Endothelial cell (in vitro differentiated cells): ENCODE measurements around the gene RHAG. TPM values are rescaled to one million over a fixed set of nuclear protein-coding genes. Genes with fewer than 3 reads are reported as not detected.
"Not testable (repeated sequence)": the region's sequence is repeated elsewhere in the genome, so short reads cannot be mapped to it uniquely, and the experiment has no call there.

Experiments
- DNase-seq: peaks from one replicate; pipeline ENCODE4 v3.0.0; 2021; ENCODE audit warnings: low spot score
- H3K27ac Mint-ChIP-seq: one replicate; pipeline ENCODE4 v1.8.0; 2021; ENCODE audit warnings: mixed read lengths, inconsistent platforms; ENCODE audit not compliant: unreplicated experiment
- H3K27me3 Mint-ChIP-seq: one replicate; pipeline ENCODE4 v1.8.0; 2021; ENCODE audit warnings: mild to moderate bottlenecking, moderate library complexity, mixed read lengths, inconsistent platforms; ENCODE audit not compliant: unreplicated experiment
- H3K36me3 Mint-ChIP-seq: one replicate; pipeline ENCODE4 v1.8.0; 2021; ENCODE audit warnings: mild to moderate bottlenecking, low read depth, mixed read lengths, inconsistent platforms; ENCODE audit not compliant: unreplicated experiment
- H3K4me1 Mint-ChIP-seq: one replicate; pipeline ENCODE4 v1.8.0; 2021; ENCODE audit warnings: mild to moderate bottlenecking, mixed read lengths, inconsistent platforms; ENCODE audit not compliant: unreplicated experiment
- H3K4me3 Mint-ChIP-seq: one replicate; pipeline ENCODE4 v1.8.0; 2021; ENCODE audit warnings: mild to moderate bottlenecking, mixed read lengths, inconsistent platforms; ENCODE audit not compliant: unreplicated experiment
- H3K9me3 Mint-ChIP-seq: one replicate; pipeline ENCODE4 v1.8.0; 2021; ENCODE audit warnings: mixed read lengths, inconsistent platforms; ENCODE audit not compliant: unreplicated experiment
- CTCF ChIP-seq: fragments of 200-600 bp; sonication (generic); IDR thresholded peaks from one replicate; pipeline ENCODE4 v1.5.0; 2021; ENCODE audit warnings: antibody characterized with exemption; ENCODE audit not compliant: unreplicated experiment
- total RNA-seq: library from RNA; stranded (reverse); fragmentation: NEBNext Ultra II Directional; extraction: Animal tissue kit (Norgen Biotek cat#: 25700); gene quantifications from one replicate; pipeline ENCODE4 v1.2.1, GENCODE V29; 2021; ENCODE audit not compliant: unreplicated experiment

The RHAG gene
- total RNA-seq, 1 donor from 2014 or later, result 0.46 TPM

- Mint-ChIP-seq H3K27ac (no peak overlapping the region), H3K4me1 (no peaks in the 10 kb centered on the region), H3K27me3 (peaks cover 2% of the 10 kb centered on the region), H3K4me3 (no peak overlapping the region), H3K9me3 (no peaks in the 10 kb centered on the region), H3K36me3 (no peaks in the 10 kb centered on the region)
- DNase-seq, result no peak
- TF ChIP-seq CTCF, result no peak
These were observed 2.4 kb downstream of the RHAG start for GRCh38 chr6:49634092-49634835.

DNA sequence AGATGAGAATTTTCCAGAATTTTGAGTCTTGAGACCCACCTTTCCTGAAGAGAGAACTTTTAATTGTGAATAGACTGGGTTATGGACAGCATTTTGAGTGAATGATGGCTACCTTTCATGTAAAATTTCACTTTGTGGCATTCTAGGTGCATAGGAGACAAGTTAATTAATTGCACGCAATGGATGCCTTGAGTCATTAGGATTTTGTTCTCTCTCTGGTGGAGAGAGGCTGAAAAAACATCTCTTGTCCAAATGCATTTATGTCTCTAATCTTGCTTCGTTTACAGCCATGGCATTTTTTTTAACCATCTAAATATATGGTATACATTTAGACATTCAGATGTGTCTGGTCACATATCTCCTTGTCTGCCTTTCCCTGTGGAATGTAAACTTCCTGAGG lies 3.1 kb downstream of the RHAG start:
- H3K4me1 Mint-ChIP-seq, result no peaks in the 10 kb centered on the region
- no peak overlapping the region for H3K4me3 Mint-ChIP-seq
- no peaks in the 10 kb centered on the region for H3K36me3 Mint-ChIP-seq
- H3K9me3 Mint-ChIP-seq, result no peaks in the 10 kb centered on the region
- DNase-seq, result no peak
- no peak overlapping the region for H3K27ac Mint-ChIP-seq
- H3K27me3 Mint-ChIP-seq, result peaks cover 2% of the 10 kb centered on the region
- no peak for TF ChIP-seq CTCF

DNA sequence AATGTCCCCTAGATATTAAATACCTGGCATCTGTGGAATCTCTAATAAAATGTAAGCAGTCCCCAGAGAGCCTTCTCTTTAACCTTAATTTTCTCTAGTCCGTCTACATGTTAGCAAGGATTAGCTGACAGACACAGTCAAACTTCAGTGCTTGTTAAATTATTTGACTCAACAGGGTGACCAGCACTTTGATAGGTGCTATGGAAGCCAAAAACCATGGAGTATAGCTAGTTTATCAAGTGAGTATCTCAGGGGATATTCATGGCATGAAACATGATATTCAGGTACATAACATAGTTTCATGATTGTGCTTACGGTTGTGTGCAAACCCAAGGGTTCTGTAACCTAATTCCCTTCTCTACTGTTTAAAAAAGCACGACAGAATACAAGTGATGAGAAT lies 3.9 kb downstream of the RHAG start:
- H3K36me3 Mint-ChIP-seq, result no peaks in the 10 kb centered on the region
- no peak for DNase-seq
- TF ChIP-seq CTCF, result no peak
- no peaks in the 10 kb centered on the region for H3K9me3 Mint-ChIP-seq
- peaks cover 2% of the 10 kb centered on the region for H3K27me3 Mint-ChIP-seq
- H3K4me3 Mint-ChIP-seq, result no peak overlapping the region
- no peak overlapping the region for H3K27ac Mint-ChIP-seq
- no peaks in the 10 kb centered on the region for H3K4me1 Mint-ChIP-seq

DNA sequence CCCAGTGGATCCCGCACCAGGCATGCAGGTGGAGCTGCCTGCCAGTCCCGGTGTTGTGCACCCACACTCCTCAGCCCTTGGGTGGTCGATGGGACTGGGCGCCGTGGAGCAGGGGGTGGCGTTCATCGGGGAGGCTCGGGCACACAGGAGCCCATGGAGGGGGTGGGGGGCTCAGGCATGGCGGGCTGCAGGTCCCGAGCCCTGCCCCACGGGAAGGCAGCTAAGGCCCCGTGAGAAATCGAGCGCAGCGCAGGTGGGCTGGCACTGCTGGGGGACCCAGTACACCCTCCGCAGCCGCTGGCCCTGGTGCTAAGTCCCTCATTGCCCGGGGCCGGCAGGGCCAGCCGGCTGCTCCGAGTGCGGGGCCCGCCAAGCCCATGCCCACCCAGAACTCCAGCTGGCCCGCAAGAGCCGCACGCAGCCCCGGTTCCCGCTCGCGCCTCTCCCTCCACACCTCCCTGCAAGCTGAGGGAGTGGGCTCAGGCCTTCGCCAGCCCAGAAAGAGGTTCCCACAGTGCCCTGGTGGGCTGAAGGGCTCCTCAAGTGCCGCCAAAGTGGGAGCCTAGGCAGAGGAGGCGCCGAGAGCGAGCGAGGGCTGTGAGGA lies 7.1 kb downstream of the RHAG start:
- not testable (repeated sequence) for DNase-seq, H3K36me3 Mint-ChIP-seq, H3K27me3 Mint-ChIP-seq, H3K4me1 Mint-ChIP-seq, H3K27ac Mint-ChIP-seq, H3K4me3 Mint-ChIP-seq, H3K9me3 Mint-ChIP-seq

- no peaks in the 10 kb centered on the region for H3K4me1 Mint-ChIP-seq
- DNase-seq, result no peak
- no peak for TF ChIP-seq CTCF
- H3K27me3 Mint-ChIP-seq, result peaks cover 2% of the 10 kb centered on the region
- no peak overlapping the region for H3K4me3 Mint-ChIP-seq
- no peaks in the 10 kb centered on the region for H3K36me3 Mint-ChIP-seq
- no peaks in the 10 kb centered on the region for H3K9me3 Mint-ChIP-seq
- no peak overlapping the region for H3K27ac Mint-ChIP-seq
These were observed 9.8 kb downstream of the RHAG start for GRCh38 chr6:49626811-49627210.
